Colonic mucosa (tissue), 4 donors: ENCODE results near the gene IL4R. TPM values are rescaled to one million over a fixed set of nuclear protein-coding genes. Genes with fewer than 3 reads are reported as not detected.
"Not testable (repeated sequence)": the region's sequence is repeated elsewhere in the genome, so short reads cannot be mapped to it uniquely, and the experiment has no call there.

Experiments
- DNase-seq: peaks from one replicate; pipeline ENCODE4 v3.0.0-alpha.2; 2020
- H3K27ac ChIP-seq: fragments of 200-600 bp; one replicate; pipeline ENCODE4 v1.8.0; 2021
- H3K27me3 ChIP-seq: fragments of 200-600 bp; one replicate; pipeline ENCODE4 v1.8.0; 2021
- H3K36me3 ChIP-seq: fragments of 200-600 bp; one replicate; pipeline ENCODE4 v1.8.0; 2021
- H3K4me1 ChIP-seq: fragments of 200-600 bp; one replicate; pipeline ENCODE4 v1.8.0; 2021; ENCODE audit warnings: mild to moderate bottlenecking
- H3K4me3 ChIP-seq: fragments of 200-600 bp; one replicate; pipeline ENCODE4 v1.8.0; 2021
- H3K9ac ChIP-seq, 2 donors: one replicate each; pipeline ENCODE4 v1.7.0; 2013; ENCODE audit warnings: control low read depth in 2 of 2, low read depth in 2 of 2, low read length in 2 of 2
- H3K9me3 ChIP-seq: fragments of 200-600 bp; one replicate; pipeline ENCODE4 v1.8.0; 2021
- CTCF ChIP-seq: fragments of 200-600 bp; IDR thresholded peaks from one replicate; pipeline ENCODE4 v1.8.0; 2022; ENCODE audit warnings: antibody characterized with exemption, mild to moderate bottlenecking
- intact Hi-C: fragments of 100-400 bp; cut with DNase I; formaldehyde crosslinking; loops from one replicate; pipeline ENCODE4 v1.14.1; 2022
- total RNA-seq, 2 donors: library from RNA; stranded (reverse); fragmentation: NEBNext Ultra II Directional in 1 of 2; extraction: Animal tissue kit (Norgen Biotek cat#: 25700) in 1 of 2; gene quantifications; one replicate each; pipeline ENCODE4 v1.2.1, GENCODE V29; 2021
- donor health status: healthy.
- donor health status: DM: no; HTN: no; CAD: no.
- donor health status: DM: no; HTN: no; CAD: no.

IL4R gene
- total RNA-seq, 2 donors from 2014 or later = 74.8 to 80.0 TPM

- no peaks in the 10 kb centered on the region for H3K27me3 ChIP-seq
- intact Hi-C loops = no loop called here
- peak overlapping the region; percentile 85 for H3K27ac ChIP-seq
- no peak overlapping the region for H3K4me3 ChIP-seq
- H3K4me1 ChIP-seq = peaks cover 23% of the 10 kb centered on the region
- no peak for DNase-seq
- H3K9me3 ChIP-seq = no peaks in the 10 kb centered on the region
- no peak for TF ChIP-seq CTCF
- no peaks in the 10 kb centered on the region for H3K36me3 ChIP-seq
- H3K9ac ChIP-seq = no peak overlapping the region
Measured at GRCh38 chr16:27325736-27326135, 12.0 kb downstream of the IL4R start.

- no peak for TF ChIP-seq CTCF
- no peaks in the 10 kb centered on the region for H3K36me3 ChIP-seq
- H3K4me1 ChIP-seq = peaks cover 23% of the 10 kb centered on the region
- H3K4me3 ChIP-seq = no peak overlapping the region
- H3K27ac ChIP-seq = peak overlapping the region; percentile 85
- H3K9ac ChIP-seq = peak overlapping the region in 1 of 2 donors; percentile 38
- no peaks in the 10 kb centered on the region for H3K27me3 ChIP-seq
- H3K9me3 ChIP-seq = no peaks in the 10 kb centered on the region
- intact Hi-C loops = no loop called here
- no peak for DNase-seq
Measured at GRCh38 chr16:27326251-27326650, 12.5 kb downstream of the IL4R start.

- H3K27ac ChIP-seq = peak overlapping the region; percentile 85
- intact Hi-C loops = no loop called here
- H3K27me3 ChIP-seq = no peaks in the 10 kb centered on the region
- no peak overlapping the region for H3K4me3 ChIP-seq
- H3K36me3 ChIP-seq = no peaks in the 10 kb centered on the region
- no peak for TF ChIP-seq CTCF
- H3K4me1 ChIP-seq = peaks cover 23% of the 10 kb centered on the region
- H3K9me3 ChIP-seq = no peaks in the 10 kb centered on the region
- DNase-seq = peak; percentile 64
- peak overlapping the region; percentile 38 to 54 for H3K9ac ChIP-seq
Measured at GRCh38 chr16:27326738-27327585, 13.2 kb downstream of the IL4R start.

- H3K9me3 ChIP-seq = no peaks in the 10 kb centered on the region
- H3K36me3 ChIP-seq = no peaks in the 10 kb centered on the region
- DNase-seq = no peak
- H3K9ac ChIP-seq = peak overlapping the region in 1 of 2 donors; percentile 54
- H3K4me3 ChIP-seq = no peak overlapping the region
- H3K4me1 ChIP-seq = peaks cover 19% of the 10 kb centered on the region
- H3K27ac ChIP-seq = peak overlapping the region; percentile 85
- intact Hi-C loops = no loop called here
- TF ChIP-seq CTCF = no peak
- H3K27me3 ChIP-seq = no peaks in the 10 kb centered on the region
Measured at GRCh38 chr16:27327586-27327915, 13.8 kb downstream of the IL4R start.

- TF ChIP-seq CTCF = no peak
- peaks cover 9% of the 10 kb centered on the region for H3K4me1 ChIP-seq
- H3K27me3 ChIP-seq = no peaks in the 10 kb centered on the region
- H3K27ac ChIP-seq = peak overlapping the region; percentile 85
- H3K9me3 ChIP-seq = no peaks in the 10 kb centered on the region
- no peak for DNase-seq
- intact Hi-C loops = no loop called here
- H3K9ac ChIP-seq = no peak overlapping the region
- H3K4me3 ChIP-seq = no peak overlapping the region
- no peaks in the 10 kb centered on the region for H3K36me3 ChIP-seq
Measured at GRCh38 chr16:27328937-27329336, 15.2 kb downstream of the IL4R start.

- H3K4me1 ChIP-seq, H3K9ac ChIP-seq, H3K4me3 ChIP-seq, DNase-seq, intact Hi-C loops, H3K36me3 ChIP-seq, H3K27me3 ChIP-seq, H3K9me3 ChIP-seq: not testable (repeated sequence)
- peak overlapping the region; percentile 85 for H3K27ac ChIP-seq
Measured at GRCh38 chr16:27329376-27330079, 15.8 kb downstream of the IL4R start.
